Activated B cell treated with CpG ODN at 0.5 μM for 24 hours (primary cell): Measurements from ENCODE around the gene BBS4. TPM values are rescaled to one million over a fixed set of nuclear protein-coding genes. Genes with fewer than 3 reads are reported as not detected.

Experiments used
- ATAC-seq: fragments of 200-7000 bp; cut with Tn5 transposase; one replicate; pipeline ENCODE4 v1.10.0; 2021; ENCODE audit warnings: low read depth, mild to moderate bottlenecking, moderate library complexity
- CTCF ChIA-PET: fragments of 350-600 bp; sonication (Branson Sonifier 250); formaldehyde crosslinking; loops from one replicate; lab custom pipeline; 2021; ENCODE audit warnings: antibody characterized with exemption; lab: Charles Lee
- POLR2A ChIA-PET: fragments of 350-600 bp; sonication (Branson Sonifier 250); formaldehyde crosslinking; loops from one replicate; lab custom pipeline; 2021; ENCODE audit warnings: antibody characterized with exemption; lab: Charles Lee
- DNase-seq: peaks from one replicate; pipeline ENCODE4 v3.0.0; 2022
- H3K27ac Mint-ChIP-seq: one replicate; pipeline ENCODE4 v1.8.0; 2020; ENCODE audit warnings: mixed read lengths
- H3K27me3 Mint-ChIP-seq: one replicate; pipeline ENCODE4 v1.8.0; 2021; ENCODE audit warnings: mixed read lengths
- H3K36me3 Mint-ChIP-seq: one replicate; pipeline ENCODE4 v1.8.0; 2021; ENCODE audit warnings: low read depth, mixed read lengths
- H3K4me1 Mint-ChIP-seq: one replicate; pipeline ENCODE4 v1.8.0; 2021; ENCODE audit warnings: mixed read lengths
- H3K4me3 Mint-ChIP-seq: one replicate; pipeline ENCODE4 v1.8.0; 2020; ENCODE audit warnings: mild to moderate bottlenecking, mixed read lengths
- H3K9me3 Mint-ChIP-seq: one replicate; pipeline ENCODE4 v1.8.0; 2020; ENCODE audit warnings: mixed read lengths
- CTCF ChIP-seq: fragments of 200-600 bp; IDR thresholded peaks from one replicate; pipeline ENCODE4 v1.8.0; 2022; ENCODE audit warnings: antibody characterized with exemption, mild to moderate bottlenecking
- intact Hi-C: fragments of 100-400 bp; cut with micrococcal nuclease; formaldehyde crosslinking; loops from one replicate; pipeline ENCODE4 v1.15.1; 2024
- total RNA-seq: library from RNA; stranded (reverse); gene quantifications from 2 replicates; pipeline ENCODE4 v1.2.3, GENCODE V29; 2022

BBS4 gene
- total RNA-seq, 1 donor from 2014 or later = 21.4 TPM

- intact Hi-C loops = loop anchor here (5.0 kb wide), 4 partner anchors 213 to 413 kb away; partner anchors contain the start of genes ARIH1, CELF6, NEO1 and PARP6
- DNase-seq (no peak), ATAC-seq (no peak)
- ChIA-PET POLR2A (interaction anchor here (0.6 to 2.1 kb wide), 8 partner anchors 11 to 457 kb away, joined by 3 to 15 read pairs (median 5); partner anchors contain the start of genes ADPGK and HEXA), CTCF (interaction anchor here (0.6 to 2.1 kb wide), 2 partner anchors 15 to 620 kb away, joined by 3 to 6 read pairs; no protein-coding TSS in a partner anchor)
- Mint-ChIP-seq H3K4me1 (peaks cover 18% of the 10 kb centered on the region), H3K9me3 (no peaks in the 10 kb centered on the region), H3K27me3 (no peaks in the 10 kb centered on the region), H3K4me3 (peak overlapping the region; percentile 97), H3K27ac (peak overlapping the region; percentile 93), H3K36me3 (peaks cover 8% of the 10 kb centered on the region)
- TF ChIP-seq CTCF = no peak
These were observed 594 bp upstream of the BBS4 start for GRCh38 chr15:72685301-72685924.

- ChIA-PET CTCF (interaction anchor here (0.8 kb wide), 1 partner anchor 17 kb away, joined by 4 read pairs; no protein-coding TSS in a partner anchor), POLR2A (interaction anchor here (1.3 kb wide), 1 partner anchor 89 kb away, joined by 3 read pairs; no protein-coding TSS in a partner anchor)
- DNase-seq = no peak
- TF ChIP-seq CTCF = no peak
- peaks cover 20% of the 10 kb centered on the region for H3K4me1 Mint-ChIP-seq
- no peak overlapping the region for H3K4me3 Mint-ChIP-seq
- no peaks in the 10 kb centered on the region for H3K27me3 Mint-ChIP-seq
- no peaks in the 10 kb centered on the region for H3K9me3 Mint-ChIP-seq
- H3K27ac Mint-ChIP-seq = peak overlapping the region; percentile 6
- H3K36me3 Mint-ChIP-seq = peaks cover 8% of the 10 kb centered on the region
- intact Hi-C loops = loop anchor here (5.0 kb wide), 4 partner anchors 216 to 416 kb away; partner anchors contain the start of genes ARIH1, CELF6, NEO1 and PARP6
- no peak for ATAC-seq
These were observed 2.7 kb downstream of the BBS4 start for GRCh38 chr15:72688697-72689096.

GRCh38 chr15:72690938-72691337, 4.9 kb downstream of the BBS4 start:
- CTCF ChIA-PET = no interaction called here
- peaks cover 10% of the 10 kb centered on the region for H3K4me1 Mint-ChIP-seq
- POLR2A ChIA-PET = interaction anchor here (0.6 kb wide), 1 partner anchor 237 kb away, joined by 3 read pairs; no protein-coding TSS in a partner anchor
- H3K27me3 Mint-ChIP-seq = no peaks in the 10 kb centered on the region
- ATAC-seq = no peak
- intact Hi-C loops = no loop called here
- no peak overlapping the region for H3K4me3 Mint-ChIP-seq
- no peaks in the 10 kb centered on the region for H3K9me3 Mint-ChIP-seq
- peaks cover 6% of the 10 kb centered on the region for H3K36me3 Mint-ChIP-seq
- no peak for TF ChIP-seq CTCF
- H3K27ac Mint-ChIP-seq = no peak overlapping the region
- no peak for DNase-seq

GRCh38 chr15:72698938-72699337, 12.9 kb downstream of the BBS4 start:
- Mint-ChIP-seq H3K27ac (no peak overlapping the region), H3K4me3 (no peak overlapping the region), H3K36me3 (peaks cover 3% of the 10 kb centered on the region), H3K4me1 (no peaks in the 10 kb centered on the region), H3K27me3 (no peaks in the 10 kb centered on the region), H3K9me3 (no peaks in the 10 kb centered on the region)
- ChIA-PET POLR2A (no interaction called here), CTCF (interaction anchor here (1.0 to 1.3 kb wide), 2 partner anchors 23 to 28 kb away, joined by 3 to 4 read pairs; no protein-coding TSS in a partner anchor)
- ATAC-seq (no peak), DNase-seq (no peak)
- no peak for TF ChIP-seq CTCF
- intact Hi-C loops = no loop called here

GRCh38 chr15:72700076-72700475, 14.1 kb downstream of the BBS4 start:
- Mint-ChIP-seq H3K4me1 (no peaks in the 10 kb centered on the region), H3K27ac (no peak overlapping the region), H3K36me3 (peaks cover 3% of the 10 kb centered on the region), H3K9me3 (no peaks in the 10 kb centered on the region), H3K27me3 (no peaks in the 10 kb centered on the region), H3K4me3 (no peak overlapping the region)
- ATAC-seq (no peak), DNase-seq (no peak)
- intact Hi-C loops = no loop called here
- ChIA-PET CTCF (interaction anchor here (1.0 kb wide), 1 partner anchor 22 kb away, joined by 4 read pairs; no protein-coding TSS in a partner anchor), POLR2A (no interaction called here)
- TF ChIP-seq CTCF = no peak
